ENCODE measurements around the gene ISYNA1.

The ISYNA1 gene

DNA sequence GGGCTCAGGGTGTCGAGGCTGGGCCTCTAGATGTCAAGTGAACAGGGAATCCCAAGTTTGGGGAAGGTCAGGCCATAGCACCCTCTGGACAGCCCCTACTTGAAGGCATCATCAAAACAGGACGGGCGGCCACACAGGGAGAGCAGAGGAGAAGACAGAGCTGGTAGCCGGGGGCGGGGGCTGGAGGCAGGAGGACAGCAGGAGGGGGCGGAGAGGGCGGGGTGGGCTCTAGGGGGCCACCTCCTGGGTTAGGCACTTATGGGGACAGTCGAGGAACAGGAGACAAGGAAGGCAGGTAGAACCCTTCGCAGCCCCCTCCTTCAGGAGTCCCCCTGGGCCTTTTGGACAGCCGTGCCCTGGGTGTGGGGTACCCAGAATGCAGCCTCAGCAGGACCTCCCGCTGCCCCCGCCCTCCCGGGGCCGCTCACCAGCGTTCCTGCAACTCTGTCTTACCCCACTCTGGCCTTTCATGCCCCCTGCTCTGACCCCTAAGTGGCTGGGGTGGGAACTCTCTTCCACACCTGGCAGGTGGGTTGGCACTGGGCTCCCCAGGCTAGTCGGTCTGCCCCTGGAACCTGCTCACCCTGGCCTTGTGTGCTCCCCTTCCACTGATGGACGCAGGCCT, 12.9 kb downstream of the ISYNA1 start:
- no peak for DNase-seq
- in situ Hi-C loops (cut with MboI; ENCODE audit: low pct_unique_long_range_greater_than_20kb, low sequenced_read_pairs), result no loop called here

DNA sequence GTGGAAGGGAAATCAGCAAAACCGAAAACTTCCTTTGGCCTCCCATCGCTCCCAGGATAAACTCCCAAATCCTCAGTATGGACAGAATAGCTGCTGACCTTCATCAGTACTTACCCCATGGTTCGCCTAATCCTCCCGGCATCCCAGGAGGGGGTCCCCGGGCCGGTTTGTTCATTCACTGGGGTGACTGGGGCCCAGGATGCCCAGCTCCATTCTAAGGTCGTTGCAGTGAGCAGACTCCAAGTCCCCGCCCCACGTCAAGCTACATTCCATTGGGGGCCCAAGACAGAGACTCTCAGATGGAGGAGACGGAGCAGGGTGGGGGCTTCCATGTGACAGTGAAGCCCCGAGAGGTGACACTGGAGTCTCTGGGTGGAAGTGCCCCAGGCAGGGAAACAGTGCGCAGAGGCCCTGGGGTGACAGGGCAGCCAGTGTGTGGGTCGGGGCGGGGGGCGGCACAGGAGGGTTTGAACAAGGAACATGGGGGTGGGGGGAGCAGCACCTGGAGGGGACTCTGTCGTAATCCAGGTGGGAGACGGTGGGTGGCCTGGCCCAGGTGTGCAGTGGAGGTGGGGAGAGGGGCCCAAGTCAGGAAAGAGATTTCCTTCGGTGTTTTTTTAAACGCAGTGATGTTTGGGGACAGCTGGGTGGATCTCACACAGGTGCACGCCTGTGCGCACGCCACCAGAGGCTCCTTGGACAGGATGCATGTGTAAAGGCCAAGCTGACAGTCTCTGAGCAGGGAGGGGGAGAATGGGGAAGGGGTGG, 13.6 kb downstream of the ISYNA1 start:
- in situ Hi-C loops (cut with MboI; ENCODE audit: low pct_unique_long_range_greater_than_20kb, low sequenced_read_pairs), result no loop called here

DNA sequence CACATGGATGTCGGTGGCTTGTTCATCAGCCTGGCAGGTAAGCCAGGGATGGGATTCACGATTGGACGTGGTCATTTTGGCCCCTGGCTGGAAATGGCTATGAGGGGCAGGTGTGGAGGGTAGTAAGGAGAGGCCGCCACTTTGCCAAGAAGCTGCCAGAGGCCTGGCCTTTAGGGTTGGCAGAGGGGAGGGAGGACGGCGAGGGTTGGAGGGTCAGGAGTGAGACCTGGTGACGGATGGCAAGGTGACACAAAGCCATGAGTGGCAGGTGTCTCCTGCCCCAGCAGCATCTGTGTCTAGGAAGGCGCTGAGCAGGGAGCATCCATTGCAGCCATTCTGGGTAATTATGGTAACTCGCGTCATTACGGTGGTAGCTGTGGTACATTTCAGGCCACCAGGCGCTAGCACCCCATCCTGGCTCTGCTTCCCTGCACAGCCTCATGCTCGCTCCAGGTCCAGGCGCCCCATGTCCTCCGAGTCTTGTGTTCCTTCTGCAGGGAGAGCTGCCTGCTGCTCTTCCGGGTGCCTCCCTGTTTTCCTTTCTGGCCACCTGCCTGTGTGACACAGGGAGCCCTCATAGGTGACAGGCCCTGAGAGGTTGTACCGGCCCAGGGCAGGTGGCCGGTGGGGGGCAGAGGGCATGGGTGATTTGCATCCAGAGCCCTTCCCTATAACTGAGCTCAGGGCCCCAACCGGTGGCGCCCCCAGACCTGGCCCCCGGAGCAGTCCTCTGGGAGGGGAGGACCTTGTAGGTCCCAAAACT, 14.5 kb downstream of the ISYNA1 start:
- DNase-seq, result no peak
- in situ Hi-C loops (cut with MboI; ENCODE audit: low pct_unique_long_range_greater_than_20kb, low sequenced_read_pairs), result no loop called here

More for the DNA sequence above, 13.6 kb downstream of the ISYNA1 start:
- no peak for DNase-seq

DNA sequence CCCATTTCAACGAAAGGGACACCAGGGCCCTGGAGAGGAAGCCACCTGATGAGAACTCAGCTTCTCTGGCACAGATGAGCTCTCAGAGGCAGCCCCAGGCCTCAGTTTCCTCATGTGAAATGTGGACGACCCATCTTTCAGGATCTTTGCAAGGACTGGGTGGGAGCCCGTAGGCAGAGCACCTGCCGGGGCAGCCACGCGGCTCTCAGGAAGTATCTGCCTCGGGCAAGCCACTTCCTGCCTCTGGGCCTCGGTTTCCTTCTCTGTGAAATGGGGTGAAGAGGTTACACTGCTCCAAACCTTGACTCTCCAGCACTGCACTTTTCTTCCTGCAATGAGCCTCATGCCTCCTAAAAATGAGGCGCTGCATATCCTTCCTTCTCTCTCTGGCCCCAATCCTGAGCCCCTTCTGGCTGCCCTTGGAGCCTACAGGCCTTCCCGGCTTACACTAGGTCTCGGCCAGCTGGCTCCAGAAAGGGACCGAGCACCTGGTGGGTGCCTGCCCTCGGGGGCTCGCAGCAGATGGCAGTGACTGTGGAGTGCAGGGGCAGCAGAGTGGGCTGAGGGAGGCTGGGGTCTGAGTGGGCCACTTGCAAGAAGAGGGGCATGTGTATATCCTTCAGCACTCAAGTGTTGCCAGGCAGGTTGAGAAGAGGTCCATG, 15.3 kb downstream of the ISYNA1 start:
- in situ Hi-C loops (cut with MboI; ENCODE audit: low pct_unique_long_range_greater_than_20kb, low sequenced_read_pairs), result no loop called here
- DNase-seq, result no peak

DNA sequence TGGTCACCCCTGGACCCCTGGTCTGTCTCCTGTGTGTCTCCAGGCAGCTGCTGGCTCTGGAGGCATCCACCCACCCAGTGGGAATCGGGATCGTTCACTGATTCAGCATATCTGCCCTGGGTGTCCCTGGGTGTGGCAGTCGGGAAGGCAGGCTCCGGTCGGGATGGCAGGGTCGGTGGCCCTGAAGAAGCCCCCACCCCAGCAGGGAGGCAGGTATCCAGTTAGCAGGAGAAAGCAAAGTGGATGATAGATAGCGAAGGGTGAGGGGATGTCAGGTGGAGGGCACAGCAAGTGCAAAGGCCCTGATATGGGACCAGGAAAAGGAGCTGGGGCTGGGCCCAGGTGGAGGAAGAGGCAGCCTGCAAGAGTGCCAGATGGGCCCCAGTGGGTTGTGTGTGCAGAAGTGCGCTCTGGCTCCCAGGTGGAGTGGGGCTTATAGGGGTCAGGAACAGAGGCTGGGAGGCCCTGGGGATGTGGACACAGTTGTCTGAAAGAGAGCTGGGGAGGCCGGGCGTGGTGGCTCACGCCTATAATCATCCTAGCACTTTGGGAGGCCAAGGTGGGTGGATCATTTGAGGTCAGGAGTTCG, 16.5 kb downstream of the ISYNA1 start:
- DNase-seq, result no peak
- in situ Hi-C loops (cut with MboI; ENCODE audit: low pct_unique_long_range_greater_than_20kb, low sequenced_read_pairs), result no loop called here

DNA sequence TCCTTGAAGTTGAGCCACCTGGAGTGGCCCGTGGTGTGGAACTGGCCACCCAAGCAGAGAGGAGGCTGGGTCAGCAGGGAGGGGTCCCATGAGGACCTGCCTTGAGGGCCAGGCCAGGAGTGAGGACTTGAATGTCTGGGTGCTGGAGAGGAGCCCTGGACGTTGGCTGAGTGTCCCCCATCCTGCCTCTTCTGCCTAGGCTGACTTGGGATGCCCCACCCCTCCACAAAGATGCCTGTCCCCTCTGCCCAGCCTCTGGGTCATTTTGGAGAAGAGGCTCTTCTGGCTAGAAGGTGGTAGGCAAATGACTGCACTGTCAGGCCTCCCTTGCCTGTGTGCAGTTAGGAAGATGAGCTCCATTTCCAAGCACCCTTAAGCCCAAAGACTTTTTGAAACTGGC, 17.0 kb downstream of the ISYNA1 start:
- DNase-seq, result no peak
- in situ Hi-C loops (cut with MboI; ENCODE audit: low pct_unique_long_range_greater_than_20kb, low sequenced_read_pairs), result no loop called here

DNA sequence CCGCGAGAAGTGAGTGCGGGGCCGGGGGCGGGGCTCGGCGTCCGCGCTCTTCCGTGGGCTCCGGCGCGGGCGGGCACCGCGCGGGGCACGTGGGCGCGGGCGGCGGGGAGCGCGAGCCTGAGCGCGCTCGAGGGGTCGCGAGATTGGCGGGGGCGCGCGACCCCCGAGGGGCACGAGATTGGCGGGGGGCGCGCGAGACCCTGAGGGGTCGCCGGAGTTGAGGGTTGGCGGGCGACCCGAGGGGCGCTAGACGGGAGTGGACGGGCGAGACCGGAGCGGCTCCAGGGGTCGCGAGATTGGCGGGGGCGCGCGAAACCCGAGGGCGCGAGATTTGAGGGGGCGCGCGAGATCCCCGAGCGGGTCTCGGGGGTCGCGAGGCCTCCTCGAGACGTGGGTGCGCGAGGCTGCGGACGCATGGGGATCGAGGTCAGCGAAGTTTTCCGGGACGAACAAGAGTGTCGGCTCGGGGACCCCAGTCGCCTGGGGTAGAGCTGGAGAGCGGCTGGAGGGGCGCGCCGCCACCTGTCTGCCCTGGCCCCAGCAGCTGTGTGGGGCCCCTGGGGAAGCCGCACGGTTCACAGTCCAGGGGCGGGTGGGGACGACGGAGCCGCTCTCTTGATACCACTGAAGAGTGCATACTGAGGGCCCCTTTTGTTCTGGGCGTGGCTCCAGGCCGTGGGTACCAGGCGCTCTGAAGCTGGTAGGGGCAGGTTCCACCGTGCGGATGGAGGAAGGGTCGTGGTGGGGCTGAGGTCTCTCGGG, 18.1 kb downstream of the ISYNA1 start:
- DNase-seq, result no peak
- in situ Hi-C loops (cut with MboI; ENCODE audit: low pct_unique_long_range_greater_than_20kb, low sequenced_read_pairs), result no loop called here

DNA sequence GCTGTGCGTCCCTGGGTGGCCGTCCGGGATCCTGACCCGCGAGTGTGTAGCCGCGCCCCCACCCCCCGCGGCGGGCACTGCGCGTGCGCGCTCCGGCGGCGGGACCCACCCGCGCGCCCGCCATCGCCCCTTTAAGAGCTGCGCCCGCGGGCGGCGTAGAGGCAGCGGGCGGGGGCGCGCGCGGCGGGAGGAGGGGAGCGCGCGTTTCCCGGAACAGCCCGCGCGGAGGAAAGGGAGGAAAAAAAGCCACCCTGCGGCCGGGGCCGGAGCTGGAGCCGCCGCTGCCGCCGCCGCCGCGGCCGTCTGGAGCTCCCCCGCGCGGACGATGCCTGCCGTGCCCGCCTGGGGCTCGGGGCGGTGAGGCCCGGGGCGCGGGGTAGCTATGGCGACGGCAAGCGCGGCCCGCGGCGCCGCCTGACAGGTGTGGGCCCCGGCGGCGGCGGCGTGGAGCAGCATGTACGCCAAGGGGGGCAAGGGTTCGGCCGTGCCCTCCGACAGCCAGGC, 18.7 kb downstream of the ISYNA1 start, which contains the start of gene SSBP4:
Gene SSBP4 (plus strand): TSS at position 204 of the 504 bp plus-strand sequence. CDS start 251 bp downstream, at position 455.
- in situ Hi-C loops (cut with MboI; ENCODE audit: low pct_unique_long_range_greater_than_20kb, low sequenced_read_pairs), result no loop called here
- peak; percentile 89 for DNase-seq

DNA sequence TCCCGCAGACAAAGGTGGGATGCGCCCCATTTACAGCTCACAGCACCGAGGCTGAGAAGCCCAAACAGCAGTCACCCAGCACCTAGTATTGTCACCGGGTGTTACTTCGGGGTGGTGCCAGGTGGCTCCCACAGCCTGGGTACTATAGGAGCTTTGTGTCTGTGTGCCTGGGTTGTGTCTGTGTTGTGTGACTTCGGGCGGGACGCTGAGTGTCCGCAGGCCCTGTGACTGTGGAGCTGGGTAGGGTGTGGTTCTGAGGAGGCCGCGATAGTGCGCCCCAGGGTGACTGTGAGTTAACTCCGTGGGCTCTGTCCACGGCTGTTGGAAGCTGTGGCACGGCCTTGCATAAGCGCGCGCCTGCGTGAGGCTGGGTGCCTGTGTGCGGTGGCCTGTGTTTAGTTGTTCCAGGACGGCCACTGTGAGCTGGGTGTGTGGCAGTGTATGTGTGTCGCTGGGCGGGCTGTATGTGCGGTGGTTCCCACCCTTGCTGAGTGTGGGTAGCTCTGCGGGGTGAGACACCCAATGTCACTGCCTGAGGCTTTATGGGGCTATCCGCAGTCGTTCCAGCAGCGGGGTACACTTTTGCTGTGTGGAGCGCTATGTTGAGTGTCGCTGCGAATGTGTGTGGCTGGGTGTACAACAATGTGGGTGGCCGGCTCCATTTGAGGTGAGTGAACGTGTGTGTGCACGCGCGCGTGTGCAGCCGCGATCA, 19.3 kb downstream of the ISYNA1 start:
- DNase-seq, result no peak
- in situ Hi-C loops (cut with MboI; ENCODE audit: low pct_unique_long_range_greater_than_20kb, low sequenced_read_pairs), result no loop called here

DNA sequence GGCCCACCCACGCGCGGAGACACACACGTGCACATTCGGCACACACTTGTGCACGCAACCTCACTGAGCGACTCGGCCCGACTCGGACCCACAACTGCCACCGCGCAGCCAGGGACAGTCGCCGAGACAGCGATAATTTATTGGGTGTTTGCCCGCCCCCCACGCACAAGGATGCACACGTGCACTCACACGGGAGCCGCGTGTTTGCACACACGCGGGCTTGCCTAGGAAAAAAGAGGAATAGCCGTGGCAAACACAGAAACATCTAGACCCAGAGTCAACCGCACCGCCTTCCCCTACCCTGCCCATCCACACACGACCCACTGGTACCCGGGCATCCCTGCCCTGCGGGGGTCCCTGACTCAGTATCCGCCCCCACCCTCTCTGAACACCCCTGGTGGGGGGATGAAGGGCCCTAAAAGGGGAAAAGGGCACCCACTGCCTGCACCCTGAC, 19.9 kb downstream of the ISYNA1 start:
- in situ Hi-C loops (cut with MboI; ENCODE audit: low pct_unique_long_range_greater_than_20kb, low sequenced_read_pairs), result no loop called here

DNA sequence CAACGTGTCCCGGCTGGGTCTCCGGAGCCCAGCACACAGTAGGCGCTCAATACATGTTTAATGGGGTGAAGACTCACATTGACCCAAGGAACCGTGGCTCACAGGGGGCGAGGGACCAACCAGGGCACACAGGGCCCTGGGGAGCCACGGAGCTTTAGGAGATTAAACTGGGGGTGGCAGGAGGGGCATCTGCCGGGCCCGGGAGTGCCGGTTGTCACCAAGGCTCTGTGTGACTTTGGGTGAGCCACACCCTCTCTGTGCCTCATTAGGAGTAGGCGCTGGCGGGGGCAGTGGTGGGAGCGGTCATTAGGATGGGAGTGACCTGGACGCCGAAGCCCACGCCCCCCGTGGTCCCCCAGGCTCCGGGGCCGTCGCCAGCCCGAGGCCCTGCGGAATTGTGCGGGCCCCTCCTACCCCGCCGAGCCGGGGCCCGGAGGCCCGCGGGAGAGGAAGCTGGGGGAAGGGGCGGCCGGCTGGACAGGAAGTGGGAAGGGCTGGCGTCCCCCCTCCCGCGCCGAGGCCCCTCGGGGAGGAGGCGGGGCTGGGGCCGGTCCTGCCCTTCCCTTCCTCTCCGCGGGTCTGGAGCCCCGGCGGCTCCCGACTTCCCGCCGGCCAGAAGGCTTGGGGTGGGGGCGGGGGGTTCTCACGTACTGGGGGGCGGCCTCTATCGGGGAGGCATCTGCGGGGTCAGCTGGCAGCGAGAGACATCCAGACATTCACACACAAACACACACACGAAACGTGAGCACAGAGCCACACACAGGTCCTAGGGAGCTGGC, 20.5 kb downstream of the ISYNA1 start:
- in situ Hi-C loops (cut with MboI; ENCODE audit: low pct_unique_long_range_greater_than_20kb, low sequenced_read_pairs), result no loop called here
- peak; percentile 90 for DNase-seq

More for the DNA sequence above, 19.9 kb downstream of the ISYNA1 start:
- DNase-seq, result no peak

DNA sequence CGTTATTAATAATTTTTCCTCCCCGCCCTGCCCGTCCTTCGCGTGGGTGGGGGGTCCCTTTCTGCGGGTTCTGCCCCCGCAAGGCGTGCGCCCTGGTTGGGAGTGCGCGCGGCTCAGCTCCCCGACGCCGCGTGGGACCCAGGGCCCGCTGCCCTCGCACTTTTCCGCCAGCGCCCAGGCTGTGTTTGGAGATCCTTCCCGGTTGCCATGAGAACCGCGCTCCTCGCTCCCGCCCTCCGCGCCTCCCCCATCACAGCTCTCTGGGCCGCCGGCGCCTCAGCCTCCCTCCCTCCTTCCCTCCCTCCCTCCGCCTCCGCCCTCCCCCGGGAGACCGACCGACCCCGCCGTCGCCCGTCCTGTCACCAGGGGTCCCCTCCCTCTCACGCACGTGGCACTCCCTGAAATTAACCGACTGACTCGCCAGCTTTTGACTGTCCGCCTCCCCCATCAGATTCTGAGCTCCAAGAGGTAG, 21.1 kb downstream of the ISYNA1 start:
- DNase-seq, result peak; percentile 91
- in situ Hi-C loops (cut with MboI; ENCODE audit: low pct_unique_long_range_greater_than_20kb, low sequenced_read_pairs), result no loop called here

DNA sequence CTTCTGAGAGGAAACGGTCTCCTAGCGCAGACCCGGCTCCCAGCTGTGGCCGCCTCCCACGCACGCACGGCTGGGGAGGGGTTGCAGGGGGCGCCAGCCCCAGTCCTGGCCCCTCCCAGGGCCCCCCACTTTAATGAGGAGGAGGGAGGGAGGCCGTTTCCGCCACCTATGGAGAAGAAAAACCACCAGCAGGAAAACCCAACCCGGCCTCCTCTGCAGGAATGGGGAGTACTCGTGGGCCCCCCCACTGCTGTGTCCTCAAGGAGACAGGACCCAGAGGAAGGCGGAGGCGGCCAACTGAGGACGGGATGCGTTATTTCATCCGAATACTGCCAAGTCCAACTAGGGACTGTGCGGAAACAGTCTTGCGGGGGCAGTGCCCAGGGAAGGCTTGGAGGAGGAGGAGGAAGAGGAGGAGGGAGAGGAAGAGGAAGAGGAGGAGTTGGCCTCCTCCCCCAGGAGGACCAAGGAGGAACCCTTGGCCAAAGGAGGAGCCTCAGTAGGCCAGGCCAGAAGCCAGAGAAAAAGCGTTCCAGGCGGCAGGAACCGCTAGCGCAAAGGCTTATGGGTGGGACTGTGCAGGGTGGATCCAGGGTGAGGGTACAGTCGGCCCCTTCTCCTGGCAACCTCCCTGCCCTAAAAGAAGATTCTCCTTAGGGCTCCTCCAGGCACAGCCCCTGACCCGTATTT, 22.6 kb downstream of the ISYNA1 start:
- peak; percentile 98 for DNase-seq
- in situ Hi-C loops (cut with MboI; ENCODE audit: low pct_unique_long_range_greater_than_20kb, low sequenced_read_pairs), result no loop called here

DNA sequence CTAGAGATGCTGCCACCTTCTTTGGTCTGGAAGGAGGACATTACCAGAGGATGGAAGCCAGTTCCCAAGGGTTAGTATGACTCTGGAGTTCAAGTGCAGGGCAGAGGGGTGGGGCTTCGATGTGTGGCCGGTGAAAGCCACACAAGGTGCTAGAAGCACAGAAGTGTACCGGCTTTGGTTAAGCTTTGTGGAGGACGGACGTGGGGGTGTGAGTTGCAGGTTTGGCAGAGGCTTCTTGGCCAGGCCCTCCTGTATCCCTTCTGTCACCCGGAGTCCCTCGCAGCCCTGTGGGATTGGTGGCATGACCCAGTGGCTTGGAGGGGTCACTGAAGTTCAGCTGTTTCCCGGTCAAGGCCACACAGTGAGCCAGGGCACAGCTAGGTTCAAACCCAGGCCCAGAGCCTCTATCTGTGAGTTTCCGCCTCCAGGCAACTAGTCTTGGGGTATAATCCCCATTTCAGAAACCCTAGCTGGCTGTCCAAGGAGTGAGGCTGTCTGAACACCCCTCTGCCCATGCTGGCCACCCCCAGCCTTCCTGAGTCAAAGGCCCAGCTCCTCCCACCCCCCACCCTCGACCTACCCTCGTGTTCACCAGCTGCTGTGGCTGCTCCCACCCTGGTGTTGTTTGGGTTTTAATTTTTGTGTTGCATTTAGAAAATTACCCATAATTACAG, 23.3 kb downstream of the ISYNA1 start:
- in situ Hi-C loops (cut with MboI; ENCODE audit: low pct_unique_long_range_greater_than_20kb, low sequenced_read_pairs), result no loop called here
- peak; percentile 64 for DNase-seq

DNA sequence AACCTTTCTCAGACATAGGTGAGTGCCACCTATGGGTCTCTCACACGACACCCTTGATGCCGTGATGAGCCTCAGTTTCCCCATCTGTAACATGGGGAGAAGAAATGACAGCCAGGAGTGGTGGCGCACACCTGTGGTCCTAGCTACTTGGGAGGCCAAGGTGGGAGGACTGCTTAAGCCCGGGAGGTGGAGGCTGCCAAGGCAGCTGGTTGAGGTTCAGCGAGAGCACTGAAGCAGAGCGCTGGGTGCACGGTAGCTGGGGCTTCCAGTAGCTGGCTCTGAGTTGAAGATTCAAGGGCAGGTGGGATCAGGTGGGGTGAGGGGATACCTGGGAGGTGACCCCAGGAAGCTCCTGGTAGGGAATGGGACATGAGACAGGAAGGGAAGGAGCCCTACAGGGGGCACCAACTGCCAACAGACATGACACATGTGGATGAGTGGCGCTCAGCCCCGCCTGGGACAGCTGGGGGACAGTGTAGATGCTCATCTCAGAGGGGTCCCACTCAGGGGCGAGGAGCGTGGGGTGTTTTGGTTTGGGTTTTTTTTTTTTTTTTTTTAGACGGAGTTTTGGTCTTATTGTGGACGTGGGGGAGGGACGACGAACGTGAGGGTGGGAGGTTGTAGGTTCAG, 25.2 kb downstream of the ISYNA1 start:
- in situ Hi-C loops (cut with MboI; ENCODE audit: low pct_unique_long_range_greater_than_20kb, low sequenced_read_pairs), result no loop called here
- no peak for DNase-seq

All from KBM-7 (cell line).